Mesenteric fat pad (tissue), 1 donor: ENCODE measurements around the gene ANXA2. TPM values are rescaled to one million over a fixed set of nuclear protein-coding genes. Genes with fewer than 3 reads are reported as not detected.

Experiments used
- DNase-seq: peaks from one replicate; pipeline ENCODE4 v3.0.0-alpha.2; 2020; ENCODE audit warnings: low spot score
- total RNA-seq: library from RNA; stranded (reverse); fragmentation: NEBNext Ultra II Directional; extraction: Animal tissue kit (Norgen Biotek cat#: 25700); gene quantifications from one replicate; pipeline ENCODE4 v1.2.1, GENCODE V29; 2021
- donor health status: DM: yes; HTN: yes; CAD: no.

Gene ANXA2
- total RNA-seq, 1 donor from 2014 or later = 1,205 TPM

DNA sequence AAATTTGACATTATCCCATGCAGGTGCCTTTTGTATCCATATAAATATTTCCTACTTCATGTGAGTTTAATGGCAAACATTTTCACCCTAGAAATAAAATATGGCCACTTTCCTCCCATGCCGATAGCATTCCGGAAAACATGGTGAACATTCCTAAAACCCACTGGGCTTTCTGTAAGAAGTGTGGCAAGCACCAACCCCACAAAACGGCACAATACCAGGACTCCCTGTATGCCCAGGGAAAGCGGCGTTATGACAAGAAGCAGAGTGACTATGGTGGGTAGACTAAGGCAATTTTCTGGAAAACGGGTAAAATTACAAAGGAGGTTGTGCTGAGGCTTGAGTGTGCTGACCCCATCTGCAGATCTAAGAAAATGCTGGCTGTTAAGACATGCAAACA, 7.6 kb downstream of the ANXA2 start:
- DNase-seq = no peak

- no peak for DNase-seq
Measured at GRCh38 chr15:60389261-60390077, 8.3 kb downstream of the ANXA2 start.

GRCh38 chr15:60387321-60387720, 10.5 kb downstream of the ANXA2 start:
- no peak for DNase-seq

- DNase-seq = no peak
Measured at GRCh38 chr15:60386615-60387014, 11.2 kb downstream of the ANXA2 start.

DNA sequence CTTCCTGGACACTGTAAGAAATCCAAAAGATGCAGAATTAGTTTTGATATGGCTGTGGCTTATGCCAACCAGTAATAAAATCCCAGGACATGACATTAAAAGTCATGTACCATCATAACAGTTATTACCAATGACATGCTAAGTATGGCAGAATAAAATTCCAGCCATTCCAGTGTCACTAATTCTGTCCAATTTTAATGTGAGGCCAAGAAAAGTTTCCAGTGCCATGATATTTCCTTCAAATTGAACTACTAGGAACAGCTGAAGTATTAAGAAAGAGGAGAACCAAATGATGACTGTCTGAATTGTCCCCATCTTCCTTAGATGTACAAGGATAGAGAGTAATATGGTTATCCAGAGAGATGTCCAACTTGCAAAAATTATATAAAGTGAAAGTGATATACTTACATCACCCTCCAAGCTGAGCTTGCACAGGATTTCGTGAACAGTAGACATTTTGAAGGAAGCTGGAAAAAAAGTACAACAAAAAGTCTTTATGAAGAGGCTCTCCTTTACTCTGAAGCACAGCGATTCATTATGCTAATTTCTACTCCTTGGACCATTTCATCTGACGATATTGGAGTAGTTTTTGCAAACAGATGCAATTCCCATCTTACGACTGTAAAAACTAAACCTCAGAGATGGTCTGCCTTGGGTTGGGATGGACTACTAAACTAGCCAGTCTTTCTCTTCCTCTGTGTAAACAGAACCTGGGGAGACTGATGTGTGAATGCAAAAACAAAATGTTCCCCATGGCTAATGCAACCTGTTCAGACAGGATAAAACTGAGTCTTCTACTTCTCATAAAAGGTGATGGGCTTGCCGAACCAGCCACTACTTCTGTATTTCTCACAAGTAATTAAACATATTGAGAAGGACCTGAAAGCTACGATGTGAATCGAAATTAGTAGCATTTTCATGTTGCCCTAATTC, 11.9 kb downstream of the ANXA2 start:
- DNase-seq = no peak

GRCh38 chr15:60384526-60385126, 13.2 kb downstream of the ANXA2 start:
- DNase-seq = no peak

DNA sequence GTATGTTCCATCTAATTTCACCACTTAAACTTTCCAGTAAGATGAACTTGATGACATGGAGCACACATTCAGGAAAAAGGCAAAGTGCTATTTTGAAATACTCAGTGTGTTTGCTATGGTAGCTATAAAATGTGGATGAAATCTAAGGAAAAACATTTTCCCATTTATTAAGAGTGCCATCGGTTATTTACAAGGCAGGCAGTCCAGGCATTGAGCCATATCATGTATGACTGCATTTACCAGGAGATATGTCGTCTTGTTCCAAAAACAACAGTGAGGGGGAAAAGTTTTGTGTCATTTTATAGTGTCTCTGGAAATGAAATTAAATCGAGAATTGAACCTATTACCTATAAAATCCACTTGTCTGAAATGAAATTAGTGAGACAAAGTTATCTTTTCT, 13.7 kb downstream of the ANXA2 start:
- DNase-seq = no peak

- DNase-seq = no peak
Measured at GRCh38 chr15:60382773-60383674, 14.8 kb downstream of the ANXA2 start.

DNA sequence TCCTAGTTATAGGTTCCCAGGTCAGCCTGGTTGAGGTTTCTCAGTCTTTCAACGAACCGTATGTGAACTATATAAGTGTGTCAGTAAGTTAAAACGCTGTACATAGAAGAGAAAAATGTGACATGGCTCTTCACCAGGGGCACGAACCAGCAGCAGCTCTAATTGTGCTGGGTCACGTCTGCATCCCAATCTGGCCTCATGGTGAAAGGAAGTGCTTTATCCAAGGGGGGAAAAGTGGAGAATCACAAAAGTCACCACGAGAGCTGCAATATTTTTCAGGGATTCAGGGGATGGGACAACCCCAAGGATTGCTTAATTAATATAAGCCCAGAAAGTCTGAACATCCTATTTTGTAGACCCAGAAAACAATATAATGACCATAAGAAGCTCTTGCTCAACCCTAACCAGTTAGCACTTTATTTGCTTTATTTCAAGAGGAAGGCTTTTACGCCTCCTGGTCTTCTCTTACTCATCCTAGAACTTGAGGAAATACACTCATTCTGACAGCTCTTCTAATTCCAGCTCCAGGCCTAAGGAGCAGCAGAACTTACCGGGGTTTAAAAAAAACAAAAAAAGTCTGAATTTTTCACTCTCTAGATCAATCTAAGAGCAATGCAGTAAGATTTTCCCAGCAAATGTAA, 16.5 kb downstream of the ANXA2 start:
- no peak for DNase-seq

DNA sequence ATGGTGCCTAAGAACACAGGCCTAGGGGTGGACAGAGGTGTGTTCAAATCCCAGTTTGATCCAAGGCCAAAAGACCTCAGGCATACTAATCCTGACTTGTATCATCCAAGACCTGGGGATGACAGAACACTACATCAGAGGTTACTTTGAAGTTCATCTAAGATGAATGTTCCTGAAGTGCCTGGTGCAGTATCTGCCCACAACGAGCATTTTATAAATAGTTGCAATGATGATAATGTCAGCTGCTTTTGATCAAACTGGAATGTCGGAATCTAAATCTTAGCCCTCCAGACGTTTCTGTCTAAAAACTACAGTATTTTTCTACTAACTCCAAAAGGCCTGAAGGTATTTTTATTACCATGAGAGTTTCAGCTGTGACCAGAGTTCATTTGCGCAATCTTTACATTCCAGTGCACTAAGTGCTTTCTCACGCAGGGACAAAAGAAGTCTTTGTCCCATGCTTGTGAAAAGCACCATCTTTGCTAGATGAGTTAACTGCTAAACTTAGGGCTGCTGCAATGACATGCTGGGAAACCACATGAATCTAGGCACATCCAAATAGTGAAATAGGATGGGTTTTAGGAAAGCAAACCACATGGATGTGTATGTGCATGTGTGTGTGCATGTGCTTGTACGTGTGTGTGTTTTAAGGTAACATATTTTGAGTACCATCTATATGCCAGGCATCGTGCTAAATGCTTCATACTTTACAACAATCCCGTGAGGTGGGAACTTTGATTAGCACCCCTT, 18.1 kb downstream of the ANXA2 start:
- DNase-seq = no peak

GRCh38 chr15:60379185-60379524, 18.6 kb downstream of the ANXA2 start:
- no peak for DNase-seq

DNA sequence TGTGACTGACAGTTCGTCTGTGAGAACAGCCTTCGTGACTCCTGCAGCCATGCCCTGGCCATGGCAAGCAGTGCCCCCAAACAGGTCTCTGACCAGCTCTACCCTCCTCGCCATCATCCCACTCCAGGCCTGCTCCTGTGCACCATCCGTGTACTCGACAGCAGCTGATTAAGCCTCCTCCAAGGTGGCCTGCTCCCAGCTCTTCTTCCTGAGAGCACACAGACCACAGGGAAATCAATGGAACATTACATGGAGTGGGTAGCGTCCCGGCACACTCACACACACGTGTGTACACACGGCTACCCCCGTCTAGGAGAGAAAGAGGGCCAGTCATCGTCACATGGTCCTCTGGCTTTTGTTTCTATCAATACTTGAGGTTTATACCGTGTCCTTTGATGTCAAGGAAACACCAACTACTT, 21.1 kb downstream of the ANXA2 start:
- no peak for DNase-seq

- DNase-seq = no peak
Measured at GRCh38 chr15:60375306-60375705, 22.5 kb downstream of the ANXA2 start.

GRCh38 chr15:60374628-60375081, 23.1 kb downstream of the ANXA2 start:
- DNase-seq = no peak

DNA sequence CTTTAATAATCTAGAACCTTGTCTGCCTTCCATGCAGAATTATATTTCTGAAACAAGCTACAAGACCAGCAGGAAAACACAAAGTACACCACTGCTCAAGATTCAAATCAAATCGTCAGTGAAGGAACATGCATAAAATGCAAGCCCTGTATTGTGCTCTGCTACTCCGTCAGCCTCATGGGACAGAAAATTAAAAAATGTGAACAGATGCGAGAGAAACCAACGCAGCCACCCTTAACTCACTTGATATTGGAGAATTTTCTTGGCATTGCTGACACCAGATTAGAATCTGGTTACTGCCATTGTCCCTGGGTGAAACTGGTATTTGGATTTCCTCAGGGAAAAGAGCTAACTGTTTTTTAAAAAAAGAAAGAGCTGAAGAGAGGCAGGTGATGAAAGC, 23.6 kb downstream of the ANXA2 start:
- no peak for DNase-seq

DNA sequence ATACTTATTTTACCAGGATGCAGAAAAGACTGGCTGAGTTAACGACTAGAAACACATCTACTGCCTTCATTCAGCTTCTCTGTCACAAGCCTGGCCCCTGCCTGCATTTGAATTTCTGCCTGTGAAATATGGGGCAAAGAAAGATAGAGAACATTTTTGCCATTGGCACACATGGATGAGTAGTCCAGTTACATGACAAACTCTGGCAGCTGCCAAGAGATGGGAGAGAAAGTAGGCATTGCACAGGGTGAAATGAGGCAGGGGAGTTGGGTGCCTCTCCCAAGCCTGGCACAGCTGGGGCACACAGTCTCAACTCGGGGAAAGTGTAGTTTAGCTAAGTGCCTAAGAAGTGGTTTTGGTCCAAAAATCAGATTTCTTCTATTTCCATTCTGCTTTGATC, 24.0 kb downstream of the ANXA2 start:
- no peak for DNase-seq

- DNase-seq = no peak
Measured at GRCh38 chr15:60373327-60373726, 24.5 kb downstream of the ANXA2 start.

- no peak for DNase-seq
Measured at GRCh38 chr15:60372756-60373155, 25.0 kb downstream of the ANXA2 start.

GRCh38 chr15:60372227-60372626, 25.6 kb downstream of the ANXA2 start:
- DNase-seq = no peak
